Neural cell (in vitro differentiated cells): ENCODE measurements around the gene CFAP65. TPM values are rescaled to one million over a fixed set of nuclear protein-coding genes. Genes with fewer than 3 reads are reported as not detected.

Experiments
- H2AFZ ChIP-seq: fragments of 200-600, 300-800 bp; sonication (generic), shearing (Covaris generic); 2 replicates; pipeline ENCODE4 v1.6.0; 2014; ENCODE audit warnings: low read depth, mild to moderate bottlenecking, antibody characterized with exemption, low read length, moderate library complexity
- H3F3A ChIP-seq: fragments of 200-600 bp; shearing (Covaris generic); 2 replicates; pipeline ENCODE4 v1.6.1; 2016; ENCODE audit warnings: mild to moderate bottlenecking, moderate library complexity, mixed read lengths, antibody characterized with exemption, low read length; ENCODE audit not compliant: insufficient read depth, poor library complexity, severe bottlenecking
- H3K27ac ChIP-seq: fragments of 200-600, 300-800 bp; sonication (generic), shearing (Covaris generic); 2 replicates; pipeline ENCODE4 v1.5.1; 2014; ENCODE audit warnings: mild to moderate bottlenecking, low read length, moderate library complexity
- H3K27me3 ChIP-seq: fragments of 300-800, 200-600 bp; sonication (generic), shearing (Covaris generic); 2 replicates; pipeline ENCODE4 v1.6.0; 2014; ENCODE audit warnings: mild to moderate bottlenecking, low read depth, low read length, moderate library complexity; ENCODE audit not compliant: insufficient read depth
- H3K36me3 ChIP-seq: fragments of 300-800, 200-600 bp; sonication (generic), shearing (Covaris generic); 2 replicates; pipeline ENCODE4 v1.5.1; 2014; ENCODE audit warnings: mild to moderate bottlenecking, antibody characterized with exemption, low read length, moderate library complexity; ENCODE audit not compliant: insufficient read depth
- H3K4me2 ChIP-seq: fragments of 300-800, 200-600 bp; sonication (generic), shearing (Covaris generic); 2 replicates; pipeline ENCODE4 v1.6.0; 2014; ENCODE audit warnings: mild to moderate bottlenecking, low read length
- H3K4me3 ChIP-seq: fragments of 300-800, 200-600 bp; sonication (generic), shearing (Covaris generic); 2 replicates; pipeline ENCODE4 v1.5.1; 2014; ENCODE audit warnings: mild to moderate bottlenecking, low read length, moderate library complexity
- H3K79me2 ChIP-seq: fragments of 200-600 bp; shearing (Covaris generic); replicated peaks from 2 replicates; pipeline ENCODE4 v1.6.0; 2014; ENCODE audit warnings: mild to moderate bottlenecking, low read length, moderate library complexity; ENCODE audit not compliant: insufficient read depth
- H3K9ac ChIP-seq: fragments of 300-800, 200-600 bp; sonication (generic), shearing (Covaris generic); 2 replicates; pipeline ENCODE4 v1.6.1; 2016; ENCODE audit warnings: mild to moderate bottlenecking, low read length, mixed read lengths
- H3K9me2 ChIP-seq: fragments of 200-600 bp; shearing (Covaris generic); 2 replicates; pipeline ENCODE4 v1.6.1; 2016; ENCODE audit warnings: mild to moderate bottlenecking, low read length, mixed read lengths; ENCODE audit not compliant: insufficient read depth
- H3K9me3 ChIP-seq: fragments of 200-600, 300-800 bp; sonication (generic), shearing (Covaris generic); 2 replicates; pipeline ENCODE4 v1.6.1; 2016; ENCODE audit warnings: mild to moderate bottlenecking, mixed run types, low read length, moderate library complexity, mixed read lengths
- H4K20me1 ChIP-seq: fragments of 200-600 bp; shearing (Covaris generic); 2 replicates; pipeline ENCODE4 v1.6.1; 2016; ENCODE audit warnings: mild to moderate bottlenecking, mixed run types; ENCODE audit not compliant: insufficient read depth
- EP300 ChIP-seq: fragments of 450-650 bp; conservative IDR thresholded peaks from 2 replicates; pipeline ENCODE4 v1.6.1; 2014; ENCODE audit warnings: antibody characterized with exemption, mild to moderate bottlenecking, moderate library complexity; ENCODE audit not compliant: poor library complexity, severe bottlenecking
- EZH2 ChIP-seq: fragments of 200-600, 300-800 bp; shearing (Covaris generic), sonication (generic); IDR thresholded peaks from 2 replicates; pipeline ENCODE4 v1.6.1; 2014; ENCODE audit warnings: antibody characterized with exemption, low read length, borderline replicate concordance, mild to moderate bottlenecking; ENCODE audit not compliant: insufficient read depth, poor library complexity, severe bottlenecking
- MXI1 ChIP-seq: fragments of 450-650 bp; conservative IDR thresholded peaks from 2 replicates; pipeline ENCODE4 v1.6.1; 2014; ENCODE audit warnings: antibody characterized with exemption, mild to moderate bottlenecking; ENCODE audit not compliant: poor library complexity, severe bottlenecking
- POLR2AphosphoS5 ChIP-seq: IDR thresholded peaks from 2 replicates; pipeline ENCODE4 v1.6.1; 2012
- RAD21 ChIP-seq: fragments of 450-650 bp; conservative IDR thresholded peaks from 2 replicates; pipeline ENCODE4 v1.6.1; 2014; ENCODE audit warnings: antibody characterized with exemption, mild to moderate bottlenecking, moderate library complexity
- SMC3 ChIP-seq: fragments of 450-650 bp; conservative IDR thresholded peaks from 2 replicates; pipeline ENCODE4 v1.6.1; 2014; ENCODE audit warnings: antibody characterized with exemption, mild to moderate bottlenecking, moderate library complexity; ENCODE audit not compliant: poor library complexity
- TAF1 ChIP-seq: IDR thresholded peaks from 2 replicates; pipeline ENCODE4 v1.6.1; 2012; ENCODE audit warnings: low read depth
- polyA plus RNA-seq: library from polyadenylated mRNA; depleted of rRNA; stranded (reverse); fragments of >200 nt; gene quantifications from 2 replicates; pipeline ENCODE4 v1.2.3, GENCODE V29; 2014
- TF ChIP-seq, protein P1 (sequence below): IDR thresholded peaks from 2 replicates; pipeline ENCODE4 v1.6.1; 2012; ENCODE audit warnings: borderline replicate concordance
- TF ChIP-seq, protein P2 (sequence below): fragments of 450-650 bp; IDR thresholded peaks from 2 replicates; pipeline ENCODE4 v1.5.1; 2014; ENCODE audit warnings: antibody characterized with exemption, mild to moderate bottlenecking, moderate library complexity; ENCODE audit not compliant: poor library complexity, severe bottlenecking

Gene CFAP65
- polyA plus RNA-seq, 1 donor from 2014 or later = 1.1 TPM

DNA sequence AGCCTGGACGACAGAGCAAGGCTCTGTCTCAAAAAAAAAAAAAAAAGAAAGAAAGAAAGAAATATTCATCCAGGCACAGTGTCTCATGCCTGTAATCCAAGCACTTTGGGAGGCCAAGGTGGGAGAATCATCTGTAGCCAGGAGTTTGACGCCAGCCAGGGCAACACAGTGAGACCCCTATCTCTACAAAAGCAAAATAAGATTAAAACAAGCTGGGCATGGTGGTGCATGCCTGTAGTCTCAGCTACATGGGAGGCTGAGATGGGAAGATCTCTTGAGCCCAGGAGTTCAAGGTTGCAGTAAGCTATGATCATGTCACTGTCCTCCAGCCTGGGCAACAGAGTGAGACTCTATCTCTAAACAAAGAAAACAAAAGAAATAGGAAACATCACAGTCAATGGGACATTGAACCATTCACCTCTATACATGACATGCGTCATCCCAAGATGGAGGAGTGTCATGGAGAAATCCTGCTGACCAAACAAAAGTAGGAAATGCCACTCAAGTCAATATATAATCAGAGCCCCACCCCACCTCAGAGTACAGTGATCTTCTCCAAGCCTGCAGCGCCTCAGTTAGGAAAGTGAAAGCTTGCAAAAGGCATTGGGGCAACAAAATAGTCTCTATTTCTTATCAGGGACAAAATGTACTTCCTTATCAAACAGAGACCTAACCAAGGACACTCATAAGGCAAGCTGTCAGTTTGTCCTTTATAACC, 66.1 kb downstream of the CFAP65 start:
- TF ChIP-seq RAD21 = no peak
- no peak for TF ChIP-seq SMC3
- TF ChIP-seq, protein P1, sequence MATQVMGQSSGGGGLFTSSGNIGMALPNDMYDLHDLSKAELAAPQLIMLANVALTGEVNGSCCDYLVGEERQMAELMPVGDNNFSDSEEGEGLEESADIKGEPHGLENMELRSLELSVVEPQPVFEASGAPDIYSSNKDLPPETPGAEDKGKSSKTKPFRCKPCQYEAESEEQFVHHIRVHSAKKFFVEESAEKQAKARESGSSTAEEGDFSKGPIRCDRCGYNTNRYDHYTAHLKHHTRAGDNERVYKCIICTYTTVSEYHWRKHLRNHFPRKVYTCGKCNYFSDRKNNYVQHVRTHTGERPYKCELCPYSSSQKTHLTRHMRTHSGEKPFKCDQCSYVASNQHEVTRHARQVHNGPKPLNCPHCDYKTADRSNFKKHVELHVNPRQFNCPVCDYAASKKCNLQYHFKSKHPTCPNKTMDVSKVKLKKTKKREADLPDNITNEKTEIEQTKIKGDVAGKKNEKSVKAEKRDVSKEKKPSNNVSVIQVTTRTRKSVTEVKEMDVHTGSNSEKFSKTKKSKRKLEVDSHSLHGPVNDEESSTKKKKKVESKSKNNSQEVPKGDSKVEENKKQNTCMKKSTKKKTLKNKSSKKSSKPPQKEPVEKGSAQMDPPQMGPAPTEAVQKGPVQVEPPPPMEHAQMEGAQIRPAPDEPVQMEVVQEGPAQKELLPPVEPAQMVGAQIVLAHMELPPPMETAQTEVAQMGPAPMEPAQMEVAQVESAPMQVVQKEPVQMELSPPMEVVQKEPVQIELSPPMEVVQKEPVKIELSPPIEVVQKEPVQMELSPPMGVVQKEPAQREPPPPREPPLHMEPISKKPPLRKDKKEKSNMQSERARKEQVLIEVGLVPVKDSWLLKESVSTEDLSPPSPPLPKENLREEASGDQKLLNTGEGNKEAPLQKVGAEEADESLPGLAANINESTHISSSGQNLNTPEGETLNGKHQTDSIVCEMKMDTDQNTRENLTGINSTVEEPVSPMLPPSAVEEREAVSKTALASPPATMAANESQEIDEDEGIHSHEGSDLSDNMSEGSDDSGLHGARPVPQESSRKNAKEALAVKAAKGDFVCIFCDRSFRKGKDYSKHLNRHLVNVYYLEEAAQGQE = no peak
- TF ChIP-seq POLR2AphosphoS5 = no peak
- TF ChIP-seq MXI1 = no peak
- no peak for TF ChIP-seq EP300
- no peak for TF ChIP-seq TAF1
- no peak for TF ChIP-seq EZH2
- TF ChIP-seq, protein P2, sequence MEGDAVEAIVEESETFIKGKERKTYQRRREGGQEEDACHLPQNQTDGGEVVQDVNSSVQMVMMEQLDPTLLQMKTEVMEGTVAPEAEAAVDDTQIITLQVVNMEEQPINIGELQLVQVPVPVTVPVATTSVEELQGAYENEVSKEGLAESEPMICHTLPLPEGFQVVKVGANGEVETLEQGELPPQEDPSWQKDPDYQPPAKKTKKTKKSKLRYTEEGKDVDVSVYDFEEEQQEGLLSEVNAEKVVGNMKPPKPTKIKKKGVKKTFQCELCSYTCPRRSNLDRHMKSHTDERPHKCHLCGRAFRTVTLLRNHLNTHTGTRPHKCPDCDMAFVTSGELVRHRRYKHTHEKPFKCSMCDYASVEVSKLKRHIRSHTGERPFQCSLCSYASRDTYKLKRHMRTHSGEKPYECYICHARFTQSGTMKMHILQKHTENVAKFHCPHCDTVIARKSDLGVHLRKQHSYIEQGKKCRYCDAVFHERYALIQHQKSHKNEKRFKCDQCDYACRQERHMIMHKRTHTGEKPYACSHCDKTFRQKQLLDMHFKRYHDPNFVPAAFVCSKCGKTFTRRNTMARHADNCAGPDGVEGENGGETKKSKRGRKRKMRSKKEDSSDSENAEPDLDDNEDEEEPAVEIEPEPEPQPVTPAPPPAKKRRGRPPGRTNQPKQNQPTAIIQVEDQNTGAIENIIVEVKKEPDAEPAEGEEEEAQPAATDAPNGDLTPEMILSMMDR = no peak

DNA sequence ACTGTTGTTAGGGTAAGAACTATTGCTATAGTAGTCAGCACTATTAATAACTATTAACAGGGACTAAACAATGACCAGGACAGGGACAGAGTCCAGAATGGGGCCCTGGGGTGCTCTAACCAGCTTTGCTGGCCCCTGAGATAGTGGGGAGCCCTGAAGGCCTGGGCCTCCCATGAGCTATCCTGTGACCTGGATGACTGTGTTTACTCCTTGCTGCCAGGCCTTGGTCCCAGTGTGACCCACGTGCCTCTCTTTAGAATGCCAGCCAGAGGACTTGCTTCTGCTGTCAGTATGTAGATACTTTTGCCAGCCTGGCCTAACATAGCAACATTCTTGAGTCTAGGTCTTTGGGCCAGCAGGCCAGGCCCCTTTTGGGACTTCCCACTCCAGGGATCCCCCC, 70.4 kb downstream of the CFAP65 start:
- Histone ChIP-seq H3K4me3 (no peak overlapping the region), H3K9me2 (no peaks in the 10 kb centered on the region), H3K27ac (no peak overlapping the region), H4K20me1 (no peaks in the 10 kb centered on the region), H3K9ac (no peak overlapping the region), H3K36me3 (no peaks in the 10 kb centered on the region), H3K4me2 (no peak overlapping the region), H3K79me2 (no peaks in the 10 kb centered on the region), H3K9me3 (no peaks in the 10 kb centered on the region), H2AFZ (no peak overlapping the region), H3F3A (no peaks in the 10 kb centered on the region), H3K27me3 (peaks cover 66% of the 10 kb centered on the region)
- no peak for TF ChIP-seq POLR2AphosphoS5
- TF ChIP-seq RAD21 = no peak
- TF ChIP-seq, protein P1 = no peak
- TF ChIP-seq, protein P2 = no peak
- TF ChIP-seq TAF1 = no peak
- no peak for TF ChIP-seq SMC3
- TF ChIP-seq MXI1 = no peak
- no peak for TF ChIP-seq EP300
- no peak for TF ChIP-seq EZH2

More for the DNA sequence above, 66.1 kb downstream of the CFAP65 start:
- no peak overlapping the region for H3K4me2 ChIP-seq
- H3K79me2 ChIP-seq = no peaks in the 10 kb centered on the region
- no peak overlapping the region for H3K4me3 ChIP-seq
- peaks cover 85% of the 10 kb centered on the region for H3K27me3 ChIP-seq
- H2AFZ ChIP-seq = no peak overlapping the region
- no peak overlapping the region for H3K9ac ChIP-seq
- H3K9me3 ChIP-seq = no peaks in the 10 kb centered on the region
- H3F3A ChIP-seq = no peaks in the 10 kb centered on the region
- no peak overlapping the region for H3K27ac ChIP-seq
- H4K20me1 ChIP-seq = no peaks in the 10 kb centered on the region
- H3K36me3 ChIP-seq = no peaks in the 10 kb centered on the region
- H3K9me2 ChIP-seq = no peaks in the 10 kb centered on the region
